Mucosa of descending colon (tissue), 3 donors: ENCODE measurements around the gene NRL. TPM values are rescaled to one million over a fixed set of nuclear protein-coding genes. Genes with fewer than 3 reads are reported as not detected.

Source experiments
- ATAC-seq: fragments of 200-7000 bp; cut with Tn5 transposase; one replicate; pipeline ENCODE4 v1.9.1; 2020; ENCODE audit warnings: mild to moderate bottlenecking, moderate library complexity
- DNase-seq, 3 donors: peaks; one replicate each; pipeline ENCODE4 v3.0.0-alpha.2; 2020
- H3K36me3 ChIP-seq: fragments of 200-600 bp; one replicate; pipeline ENCODE4 v1.8.0; 2021; ENCODE audit warnings: low read depth, mild to moderate bottlenecking
- H3K4me1 ChIP-seq: fragments of 200-600 bp; one replicate; pipeline ENCODE4 v1.8.0; 2021; ENCODE audit warnings: low read depth, mild to moderate bottlenecking
- H3K4me3 ChIP-seq: fragments of 200-600 bp; one replicate; pipeline ENCODE4 v1.8.0; 2021; ENCODE audit warnings: mild to moderate bottlenecking
- H3K9me3 ChIP-seq: fragments of 200-600 bp; one replicate; pipeline ENCODE4 v1.8.0; 2021; ENCODE audit warnings: mild to moderate bottlenecking
- CTCF ChIP-seq: fragments of 200-600 bp; IDR thresholded peaks from one replicate; pipeline ENCODE4 v1.8.0; 2022; ENCODE audit warnings: antibody characterized with exemption, mild to moderate bottlenecking
- intact Hi-C, 2 donors: fragments of 100-400 bp; cut with DNase I in 1 of 2; cut with micrococcal nuclease in 1 of 2; formaldehyde crosslinking; loops; one replicate each; pipeline versions ENCODE4 v1.11.0 to v1.11.1; 2022; cut with DNase I, micrococcal nuclease
- total RNA-seq, 3 donors: library from RNA; stranded (reverse); fragmentation: NEBNext Ultra II Directional in 2 of 3; extraction: Animal tissue kit (Norgen Biotek cat#: 25700) in 2 of 3; gene quantifications; one replicate each; pipeline versions ENCODE4 v1.2.1 to v1.2.4, GENCODE V29; 2021 to 2023
- donor health status: DM: no; HTN: no; CAD: no; lungs with moderate emphysema.
- donor health status: DM: no; HTN: no; CAD: no.
- donor health status: DM: no; HTN: yes; CAD: no.

Gene NRL
- total RNA-seq, 3 donors from 2014 or later, result 2.3 to 4.5 (median 2.8) TPM

- TF ChIP-seq CTCF, result no peak
- H3K9me3 ChIP-seq, result no peaks in the 10 kb centered on the region
- peaks cover 4% of the 10 kb centered on the region for H3K36me3 ChIP-seq
- H3K4me1 ChIP-seq, result peaks cover 13% of the 10 kb centered on the region
- ATAC-seq (peak; percentile 64), DNase-seq (peak; percentile 92 to 94 (median 93))
- intact Hi-C loops, result no loop called here
- peak overlapping the region; percentile 31 for H3K4me3 ChIP-seq
These were observed 783 bp downstream of the NRL start for GRCh38 chr14:24113801-24114531.

GRCh38 chr14:24113379-24113800 is 1.4 kb downstream of the NRL start:
- intact Hi-C loops, result no loop called here
- H3K4me1 ChIP-seq, result peaks cover 18% of the 10 kb centered on the region
- DNase-seq, result peak in 1 of 3 donors; percentile 39
- no peak for ATAC-seq
- H3K4me3 ChIP-seq, result peak overlapping the region; percentile 31
- no peak for TF ChIP-seq CTCF
- no peaks in the 10 kb centered on the region for H3K9me3 ChIP-seq
- peaks cover 4% of the 10 kb centered on the region for H3K36me3 ChIP-seq

GRCh38 chr14:24110523-24110922 is 4.2 kb downstream of the NRL start:
- DNase-seq (no peak), ATAC-seq (no peak)
- Histone ChIP-seq H3K9me3 (no peaks in the 10 kb centered on the region), H3K36me3 (peaks cover 4% of the 10 kb centered on the region), H3K4me1 (peaks cover 8% of the 10 kb centered on the region), H3K4me3 (no peak overlapping the region)
- intact Hi-C loops, result no loop called here
- TF ChIP-seq CTCF, result no peak

GRCh38 chr14:24110060-24110459 is 4.7 kb downstream of the NRL start:
- DNase-seq, result no peak
- H3K9me3 ChIP-seq, result no peaks in the 10 kb centered on the region
- H3K4me1 ChIP-seq, result peaks cover 8% of the 10 kb centered on the region
- H3K36me3 ChIP-seq, result peaks cover 4% of the 10 kb centered on the region
- no peak for TF ChIP-seq CTCF
- intact Hi-C loops, result no loop called here
- ATAC-seq, result no peak
- no peak overlapping the region for H3K4me3 ChIP-seq

GRCh38 chr14:24108336-24108874 is 6.3 kb downstream of the NRL start:
- H3K36me3 ChIP-seq, result no peaks in the 10 kb centered on the region
- no peak for TF ChIP-seq CTCF
- H3K4me1 ChIP-seq, result peaks cover 8% of the 10 kb centered on the region
- intact Hi-C loops, result loop anchor here in 1 of 2 donors (10.0 kb wide), 1 partner anchor 54 kb away; the partner anchor contains the start of gene CARMIL3
- H3K4me3 ChIP-seq, result peak overlapping the region; percentile 3
- no peaks in the 10 kb centered on the region for H3K9me3 ChIP-seq
- DNase-seq (no peak), ATAC-seq (no peak)
